Activated CD4-positive, alpha-beta T cell treated with anti-CD3 and anti-CD28 coated beads for 36 hours (primary cell): ENCODE data around the gene PPIC. TPM values are rescaled to one million over a fixed set of nuclear protein-coding genes. Genes with fewer than 3 reads are reported as not detected.
"Not testable (repeated sequence)": the region's sequence is repeated elsewhere in the genome, so short reads cannot be mapped to it uniquely, and the experiment has no call there.

Experiments used
- ATAC-seq: fragments of 200-7000 bp; cut with Tn5 transposase; one replicate; pipeline ENCODE4 v1.10.0; 2021; ENCODE audit warnings: mild to moderate bottlenecking, moderate library complexity
- CTCF ChIA-PET: fragments of 350-600 bp; sonication (Branson Sonifier 250); formaldehyde crosslinking; loops from one replicate; lab custom pipeline; 2021; ENCODE audit warnings: antibody characterized with exemption; lab: Charles Lee
- POLR2A ChIA-PET: fragments of 350-600 bp; sonication (Branson Sonifier 250); formaldehyde crosslinking; loops from one replicate; lab custom pipeline; 2021; ENCODE audit warnings: antibody characterized with exemption, inconsistent platforms; lab: Charles Lee
- DNase-seq: peaks from one replicate; pipeline ENCODE4 v3.0.0-alpha.2; 2020
- H3K27ac Mint-ChIP-seq: one replicate; pipeline ENCODE4 v1.8.0; 2021; ENCODE audit warnings: mixed read lengths
- H3K27me3 Mint-ChIP-seq: one replicate; pipeline ENCODE4 v1.8.0; 2021; ENCODE audit warnings: mixed read lengths
- H3K36me3 Mint-ChIP-seq: one replicate; pipeline ENCODE4 v1.8.0; 2021; ENCODE audit warnings: low read depth, mixed read lengths
- H3K4me1 Mint-ChIP-seq: one replicate; pipeline ENCODE4 v1.8.0; 2021; ENCODE audit warnings: mixed read lengths
- H3K4me3 Mint-ChIP-seq: one replicate; pipeline ENCODE4 v1.8.0; 2021; ENCODE audit warnings: mild to moderate bottlenecking, moderate library complexity, mixed read lengths
- H3K9me3 Mint-ChIP-seq: one replicate; pipeline ENCODE4 v1.8.0; 2021; ENCODE audit warnings: low read depth, mixed read lengths
- intact Hi-C, 2 experiments: fragments of 100-400 bp; cut with DNase I in 1 of 2; cut with micrococcal nuclease in 1 of 2; formaldehyde crosslinking; loops; one replicate each; pipeline versions ENCODE4 v1.14.2 to v1.15.1; 2022 to 2024; cut with DNase I, micrococcal nuclease
- total RNA-seq, 2 experiments: library from RNA; stranded (reverse); gene quantifications; one replicate each; pipeline ENCODE4 v1.2.3, GENCODE V29; 2021

The PPIC gene
- total RNA-seq, 2 experiments from 2014 or later, result not detected

DNA sequence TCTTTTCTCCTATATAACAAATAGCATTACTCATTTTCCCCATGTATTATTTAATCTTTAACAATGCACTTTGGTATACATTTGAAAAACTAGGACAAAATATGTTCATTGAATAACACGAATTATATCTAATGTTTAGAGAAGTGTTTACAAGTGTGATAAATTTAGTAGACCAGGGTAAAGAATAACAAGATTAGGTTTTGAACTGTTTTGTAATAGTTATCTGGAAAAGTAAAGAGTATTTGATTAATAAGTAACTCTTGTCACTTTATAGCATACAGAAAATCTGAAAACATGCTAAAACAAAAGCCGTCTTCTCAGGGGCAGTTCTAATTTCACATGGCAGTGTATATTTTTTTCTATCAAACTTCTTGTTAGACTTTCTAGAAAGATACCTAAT lies 58.5 kb downstream of the PPIC start:
- intact Hi-C loops, result no loop called here
- POLR2A ChIA-PET, result no interaction called here
- ATAC-seq, result no peak
- H3K27ac Mint-ChIP-seq, result no peak overlapping the region
- no peak for DNase-seq
- H3K27me3 Mint-ChIP-seq, result no peaks in the 10 kb centered on the region
- no peaks in the 10 kb centered on the region for H3K9me3 Mint-ChIP-seq
- no peaks in the 10 kb centered on the region for H3K36me3 Mint-ChIP-seq
- no peak overlapping the region for H3K4me3 Mint-ChIP-seq
- CTCF ChIA-PET, result interaction anchor here (0.6 kb wide), 1 partner anchor 62 kb away, joined by 5 read pairs; no protein-coding TSS in a partner anchor
- no peaks in the 10 kb centered on the region for H3K4me1 Mint-ChIP-seq

DNA sequence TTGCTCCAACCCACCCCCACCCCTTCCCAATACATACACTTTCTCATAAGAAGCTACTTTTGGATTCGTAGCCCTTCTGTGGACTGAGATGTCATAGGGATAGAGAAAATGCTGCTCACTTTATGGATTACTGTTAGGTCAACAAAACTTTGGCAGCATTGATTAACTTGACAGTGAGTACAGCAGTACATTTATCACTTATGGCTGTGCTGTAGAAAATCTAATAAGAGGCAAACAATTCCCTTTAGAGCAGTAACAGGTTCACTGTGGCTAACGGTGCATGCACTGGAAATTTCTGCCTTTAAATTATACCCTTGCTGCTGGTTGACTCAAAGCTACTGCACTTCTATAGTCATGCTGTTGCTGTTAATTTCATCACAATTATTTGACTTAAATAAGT lies 59.2 kb downstream of the PPIC start:
- Mint-ChIP-seq H3K9me3 (no peaks in the 10 kb centered on the region), H3K36me3 (no peaks in the 10 kb centered on the region), H3K4me3 (no peak overlapping the region), H3K27ac (no peak overlapping the region), H3K27me3 (no peaks in the 10 kb centered on the region), H3K4me1 (no peaks in the 10 kb centered on the region)
- ChIA-PET POLR2A (no interaction called here), CTCF (interaction anchor here (0.6 kb wide), 1 partner anchor 61 kb away, joined by 5 read pairs; no protein-coding TSS in a partner anchor)
- intact Hi-C loops, result no loop called here
- DNase-seq (no peak), ATAC-seq (no peak)

GRCh38 chr5:122974251-122974650 lies 62.3 kb downstream of the PPIC start:
- H3K27ac Mint-ChIP-seq, intact Hi-C loops, H3K36me3 Mint-ChIP-seq, ATAC-seq, POLR2A ChIA-PET, CTCF ChIA-PET, H3K27me3 Mint-ChIP-seq, H3K9me3 Mint-ChIP-seq, DNase-seq, H3K4me1 Mint-ChIP-seq, H3K4me3 Mint-ChIP-seq: not testable (repeated sequence)

DNA sequence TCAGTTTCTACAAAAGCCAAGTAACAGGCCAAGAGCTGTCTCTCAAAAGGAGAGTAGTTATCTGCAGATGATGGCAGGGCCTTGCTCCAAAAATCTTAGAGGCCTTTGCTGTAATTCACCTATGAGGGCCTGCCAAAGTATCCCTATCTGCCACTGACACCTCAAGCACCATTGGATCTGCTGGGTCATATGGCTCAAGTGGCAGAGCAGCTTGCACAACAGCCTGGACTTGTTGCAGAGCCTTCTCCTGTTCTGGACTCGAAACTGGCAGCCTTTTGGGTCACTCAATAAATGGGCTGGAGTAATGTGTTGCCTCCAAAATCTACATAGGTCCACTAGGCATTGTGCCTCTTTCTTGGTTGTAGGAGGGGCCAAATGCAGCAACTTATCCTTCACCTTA lies 62.8 kb downstream of the PPIC start:
- H3K9me3 Mint-ChIP-seq, H3K4me3 Mint-ChIP-seq, CTCF ChIA-PET, DNase-seq, H3K27ac Mint-ChIP-seq, H3K27me3 Mint-ChIP-seq, H3K36me3 Mint-ChIP-seq, POLR2A ChIA-PET, ATAC-seq, intact Hi-C loops, H3K4me1 Mint-ChIP-seq: not testable (repeated sequence)

Other genes with a start within 250 kb of the PPIC start
- 1 to 10 TPM; 4.0 to 4.9 TPM for gene SNX24, start 191.1 kb downstream of the PPIC start, total RNA-seq
- not detected for gene PRDM6, start 52.5 kb upstream of the PPIC start, total RNA-seq